ENCODE results near the gene PYGL.

Gene PYGL

DNA sequence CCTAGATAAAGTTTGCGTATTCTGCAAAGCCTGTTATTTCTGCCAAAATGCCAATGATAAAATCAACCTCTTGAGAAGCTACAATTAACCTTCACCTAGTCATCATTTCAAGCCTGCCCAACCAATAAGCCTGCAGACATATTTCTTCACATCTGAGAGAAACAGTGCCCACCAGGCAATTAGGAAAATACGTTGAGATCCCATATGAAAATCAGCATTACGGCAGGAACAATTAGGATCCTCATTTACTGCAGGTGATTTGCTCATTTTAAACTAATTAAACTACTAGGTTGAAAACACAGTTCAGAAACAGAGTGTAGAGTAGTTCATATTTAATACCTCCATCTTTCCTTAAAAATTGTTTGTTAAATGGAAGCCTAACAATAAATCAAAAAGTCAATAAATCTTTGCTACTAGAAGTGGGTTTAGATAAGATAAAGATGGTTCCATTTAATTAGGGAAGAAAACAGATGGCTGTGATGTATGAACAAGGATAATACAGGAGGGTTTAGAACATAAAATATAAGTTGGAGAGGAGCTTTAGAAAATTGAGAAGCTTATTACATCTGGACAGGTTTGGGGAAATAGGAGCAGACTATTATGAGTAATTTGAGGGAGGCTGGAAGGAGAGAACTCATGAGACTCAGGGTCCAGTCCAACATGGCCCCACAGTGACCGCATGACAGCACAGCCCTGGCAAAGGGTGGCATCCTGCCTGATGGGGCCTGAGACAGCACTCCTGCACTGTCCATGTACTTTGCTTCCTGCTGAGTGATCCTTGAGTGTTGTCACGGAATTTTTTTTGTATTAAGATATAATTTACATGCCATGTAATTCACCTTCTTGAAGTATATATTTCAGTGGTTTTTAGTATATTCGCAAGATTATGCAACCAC lies 26.9 kb upstream of the PYGL start:
- in situ Hi-C loops (cut with HindIII; ENCODE audit: low pct_ligation_motif_present, low sequenced_read_pairs), result no loop called here
- TF ChIP-seq, protein P1, sequence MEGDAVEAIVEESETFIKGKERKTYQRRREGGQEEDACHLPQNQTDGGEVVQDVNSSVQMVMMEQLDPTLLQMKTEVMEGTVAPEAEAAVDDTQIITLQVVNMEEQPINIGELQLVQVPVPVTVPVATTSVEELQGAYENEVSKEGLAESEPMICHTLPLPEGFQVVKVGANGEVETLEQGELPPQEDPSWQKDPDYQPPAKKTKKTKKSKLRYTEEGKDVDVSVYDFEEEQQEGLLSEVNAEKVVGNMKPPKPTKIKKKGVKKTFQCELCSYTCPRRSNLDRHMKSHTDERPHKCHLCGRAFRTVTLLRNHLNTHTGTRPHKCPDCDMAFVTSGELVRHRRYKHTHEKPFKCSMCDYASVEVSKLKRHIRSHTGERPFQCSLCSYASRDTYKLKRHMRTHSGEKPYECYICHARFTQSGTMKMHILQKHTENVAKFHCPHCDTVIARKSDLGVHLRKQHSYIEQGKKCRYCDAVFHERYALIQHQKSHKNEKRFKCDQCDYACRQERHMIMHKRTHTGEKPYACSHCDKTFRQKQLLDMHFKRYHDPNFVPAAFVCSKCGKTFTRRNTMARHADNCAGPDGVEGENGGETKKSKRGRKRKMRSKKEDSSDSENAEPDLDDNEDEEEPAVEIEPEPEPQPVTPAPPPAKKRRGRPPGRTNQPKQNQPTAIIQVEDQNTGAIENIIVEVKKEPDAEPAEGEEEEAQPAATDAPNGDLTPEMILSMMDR (IDR thresholded peaks at IDR 0.05; ENCODE audit: low read depth, low read length, missing control alignments), result no peak
- H3K27me3 ChIP-seq (replicated peaks), result no peaks in the 10 kb centered on the region
- no peaks in the 10 kb centered on the region for H3K36me3 ChIP-seq (replicated peaks)
- DNase-seq, result no peak
- no peak overlapping the region for H3K27ac ChIP-seq
- H3K4me3 ChIP-seq (ENCODE audit: low read depth, low read length), result no peak overlapping the region

DNA sequence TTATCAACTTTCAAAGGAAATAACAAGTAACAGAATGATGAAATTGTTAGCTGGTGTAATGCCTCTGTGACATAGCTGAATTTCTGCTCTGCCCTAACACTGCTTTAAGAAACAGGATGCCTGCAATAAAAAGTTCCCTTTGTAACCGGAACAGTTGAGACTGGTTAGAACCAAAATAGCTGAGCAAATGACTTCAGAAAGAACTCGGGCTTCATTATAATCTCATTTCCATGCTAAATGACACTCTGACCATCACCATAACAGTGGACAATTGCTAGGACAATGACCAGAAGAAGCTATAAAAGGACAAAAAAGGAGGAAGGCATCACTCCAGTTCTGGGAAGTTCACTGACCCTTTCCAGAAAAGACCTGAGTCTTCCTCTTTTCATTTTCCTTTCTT lies 23.5 kb upstream of the PYGL start:
- no peak overlapping the region for H3K27ac ChIP-seq
- H3K36me3 ChIP-seq (replicated peaks), result no peaks in the 10 kb centered on the region
- H3K27me3 ChIP-seq (replicated peaks), result no peaks in the 10 kb centered on the region
- DNase-seq, result no peak
- in situ Hi-C loops (cut with HindIII; ENCODE audit: low pct_ligation_motif_present, low sequenced_read_pairs), result no loop called here
- TF ChIP-seq, protein P1 (IDR thresholded peaks at IDR 0.05; ENCODE audit: low read depth, low read length, missing control alignments), result no peak
- no peak overlapping the region for H3K4me3 ChIP-seq (ENCODE audit: low read depth, low read length)

DNA sequence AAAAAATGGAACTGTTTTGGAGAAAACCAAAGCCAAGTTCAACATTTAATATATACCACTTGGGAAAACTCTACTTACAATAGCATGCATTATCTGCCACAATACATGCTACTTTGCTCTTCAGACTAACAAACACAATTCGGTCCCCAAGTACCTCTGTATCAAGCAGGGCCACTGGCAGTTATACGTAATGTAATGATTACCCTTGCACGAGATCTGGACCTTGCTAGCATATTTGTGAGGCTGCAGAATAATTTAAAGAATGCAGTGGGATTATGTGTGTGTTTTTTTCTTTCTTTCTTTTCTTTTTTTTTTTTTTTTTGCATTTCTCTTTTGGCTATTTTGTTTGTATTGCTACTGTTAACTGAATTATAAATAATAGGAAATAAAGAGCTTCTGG lies 22.8 kb upstream of the PYGL start:
- Histone ChIP-seq H3K27me3 (replicated peaks) (no peaks in the 10 kb centered on the region), H3K36me3 (replicated peaks) (no peaks in the 10 kb centered on the region), H3K4me3 (ENCODE audit: low read depth, low read length) (no peak overlapping the region), H3K27ac (no peak overlapping the region)
- DNase-seq, result no peak
- in situ Hi-C loops (cut with HindIII; ENCODE audit: low pct_ligation_motif_present, low sequenced_read_pairs), result no loop called here
- TF ChIP-seq, protein P1 (IDR thresholded peaks at IDR 0.05; ENCODE audit: low read depth, low read length, missing control alignments), result no peak

DNA sequence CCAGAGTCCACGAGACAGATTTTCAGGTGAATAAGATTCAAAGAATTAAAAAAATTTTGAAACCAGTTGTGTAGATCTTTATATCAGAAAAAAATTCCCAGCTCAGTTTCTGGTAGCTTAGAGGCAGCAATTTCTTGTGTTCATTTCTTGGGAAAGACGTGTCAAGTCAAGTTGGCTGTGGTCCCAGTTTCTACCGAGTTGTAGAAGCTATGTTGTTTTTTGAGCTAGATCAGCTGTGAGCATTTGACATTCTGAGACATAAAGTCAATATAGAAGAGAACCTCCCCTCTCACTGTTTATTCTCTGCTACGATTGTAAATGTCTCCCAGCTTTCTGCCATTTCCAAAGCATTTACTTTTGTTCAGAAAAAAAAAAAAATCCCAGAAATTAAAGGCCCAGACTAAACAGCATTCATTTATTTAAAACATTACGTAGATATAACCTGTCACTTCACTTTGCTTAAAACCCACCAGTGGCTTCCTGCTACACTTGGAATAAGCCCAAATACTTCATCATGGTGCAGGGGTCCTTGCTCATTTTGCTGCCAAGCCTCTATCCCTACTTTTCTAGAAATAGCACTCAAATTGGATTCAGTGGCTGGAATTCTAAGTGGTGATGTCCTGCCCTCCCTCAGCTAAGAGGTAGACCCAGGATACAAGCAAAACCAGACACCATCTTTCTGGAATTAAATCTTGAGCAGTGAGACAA lies 20.6 kb upstream of the PYGL start:
- peak; percentile 98 for DNase-seq
- in situ Hi-C loops (cut with HindIII; ENCODE audit: low pct_ligation_motif_present, low sequenced_read_pairs), result no loop called here
- Histone ChIP-seq H3K27me3 (replicated peaks) (no peaks in the 10 kb centered on the region), H3K4me3 (ENCODE audit: low read depth, low read length) (no peak overlapping the region), H3K27ac (peak overlapping the region; percentile 63), H3K36me3 (replicated peaks) (no peaks in the 10 kb centered on the region)
- TF ChIP-seq, protein P1 (IDR thresholded peaks at IDR 0.05; ENCODE audit: low read depth, low read length, missing control alignments), result no peak

DNA sequence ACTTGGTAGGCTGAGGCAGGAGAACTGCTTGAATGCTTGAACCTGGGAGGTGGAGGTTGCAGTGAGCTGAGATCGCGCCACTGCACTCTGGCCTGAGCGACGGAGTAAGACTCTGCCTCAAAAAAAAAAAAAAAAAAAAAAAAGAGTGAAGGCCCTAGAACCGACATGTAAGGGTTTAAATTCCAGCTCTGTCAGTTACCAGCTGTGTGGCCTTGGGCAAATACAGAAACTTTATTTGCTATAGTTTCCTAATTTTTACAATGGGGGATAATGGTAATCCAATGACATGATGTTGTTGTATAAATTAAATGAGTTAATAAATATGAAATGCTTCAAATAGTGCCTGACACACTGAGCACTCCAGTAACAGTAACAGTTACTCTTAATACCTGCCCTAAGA lies 19.6 kb upstream of the PYGL start:
- Histone ChIP-seq H3K4me3 (ENCODE audit: low read depth, low read length) (no peak overlapping the region), H3K27ac (peak overlapping the region; percentile 63), H3K27me3 (replicated peaks) (no peaks in the 10 kb centered on the region), H3K36me3 (replicated peaks) (no peaks in the 10 kb centered on the region)
- in situ Hi-C loops (cut with HindIII; ENCODE audit: low pct_ligation_motif_present, low sequenced_read_pairs), result no loop called here
- no peak for DNase-seq
- TF ChIP-seq, protein P1 (IDR thresholded peaks at IDR 0.05; ENCODE audit: low read depth, low read length, missing control alignments), result no peak
